Stimulated activated CD4-positive, alpha-beta T cell treated with anti-CD3 and anti-CD28 coated beads, Interleukin-2, amount 100 ng/mL, for 48 hours (primary cell): ENCODE measurements around the gene TH.
A peak's percentile ranks its signal among the peaks of the same experiment; 100 is the strongest.

Source experiments
- DNase-seq, 2 donors: peaks; one replicate each; pipeline ENCODE4 v3.0.0-alpha.2; 2020

Gene TH

GRCh38 chr11:2177076-2177475 lies 5.5 kb upstream of the TH start:
- no peak for DNase-seq

- no peak for DNase-seq
Measured at GRCh38 chr11:2176389-2176900, 4.8 kb upstream of the TH start.

GRCh38 chr11:2175659-2176058 lies 4.0 kb upstream of the TH start:
- DNase-seq = no peak

- DNase-seq = no peak
Measured at GRCh38 chr11:2174361-2174760, 2.7 kb upstream of the TH start.

GRCh38 chr11:2173761-2174160 lies 2.1 kb upstream of the TH start:
- no peak for DNase-seq

GRCh38 chr11:2173150-2173693 lies 1.6 kb upstream of the TH start:
- DNase-seq = no peak

GRCh38 chr11:2172676-2173075 lies 1.1 kb upstream of the TH start:
- DNase-seq = no peak

GRCh38 chr11:2169626-2170570 lies 1.7 kb downstream of the TH start:
- no peak for DNase-seq

GRCh38 chr11:2169005-2169378 lies 2.6 kb downstream of the TH start:
- no peak for DNase-seq

- DNase-seq = no peak
Measured at GRCh38 chr11:2168286-2169004, 3.2 kb downstream of the TH start.

- no peak for DNase-seq
Measured at GRCh38 chr11:2167141-2168045, 4.2 kb downstream of the TH start.

GRCh38 chr11:2166091-2166851 lies 5.3 kb downstream of the TH start:
- peak; percentile 42 to 53 for DNase-seq

- DNase-seq = no peak
Measured at GRCh38 chr11:2165571-2165970, 6.0 kb downstream of the TH start.

GRCh38 chr11:2164861-2165555 lies 6.6 kb downstream of the TH start:
- DNase-seq = no peak

- no peak for DNase-seq
Measured at GRCh38 chr11:2164081-2164480, 7.5 kb downstream of the TH start.

GRCh38 chr11:2163428-2163978 lies 8.1 kb downstream of the TH start:
- no peak for DNase-seq

GRCh38 chr11:2160736-2161259 lies 10.8 kb downstream of the TH start, which contains the start of gene INS:
TSS of gene INS (minus strand) at chr11:2161209. CDS start at chr11:2160971, 238 bp downstream.
- DNase-seq = no peak

GRCh38 chr11:2159536-2160413 lies 11.8 kb downstream of the TH start:
- DNase-seq = no peak

GRCh38 chr11:2158966-2159365 lies 12.6 kb downstream of the TH start:
- DNase-seq = no peak
